ENCODE measurements around the gene NCAPD2.
"Not testable (repeated sequence)": the region's sequence is repeated elsewhere in the genome, so short reads cannot be mapped to it uniquely, and the experiment has no call there.

NCAPD2 gene

DNA sequence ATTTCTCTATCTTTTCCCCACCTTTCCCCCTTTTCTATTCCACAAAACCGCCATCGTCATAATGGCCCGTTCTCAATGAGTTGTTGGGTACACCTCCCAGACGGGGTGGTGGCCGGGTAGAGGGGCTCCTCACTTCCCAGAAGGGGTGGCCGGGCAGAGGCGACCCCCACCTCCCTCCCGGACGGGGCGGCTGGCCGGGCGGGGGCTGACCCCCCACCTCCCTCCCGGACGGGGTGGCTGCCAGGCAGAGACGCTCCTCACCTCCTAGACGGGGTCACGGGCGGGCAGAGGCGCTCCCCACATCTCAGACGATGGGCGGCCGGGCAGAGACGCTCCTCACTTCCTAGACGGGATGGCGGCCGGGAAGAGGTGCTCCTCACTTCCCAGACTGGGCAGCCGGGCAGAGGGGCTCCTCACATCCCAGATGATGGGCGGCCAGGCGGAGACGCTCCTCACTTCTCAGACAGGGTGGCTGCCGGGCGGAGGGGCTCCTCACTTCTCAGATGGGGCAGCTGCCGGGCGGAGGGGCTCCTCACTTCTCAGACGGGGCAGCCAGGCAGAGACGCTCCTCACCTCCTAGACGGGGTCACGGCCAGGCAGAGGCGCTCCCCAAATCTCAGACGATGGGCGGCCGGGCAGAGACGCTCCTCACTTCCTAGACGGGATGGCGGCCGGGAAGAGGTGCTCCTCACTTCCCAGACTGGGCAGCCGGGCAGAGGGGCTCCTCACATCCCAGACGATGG is 18.5 kb upstream of the NCAPD2 start:
- not testable (repeated sequence) for H3K27me3 ChIP-seq (ENCODE audit: control insufficient read depth in 1 of 2, insufficient read depth in 1 of 2, low read length in 2 of 2); H4K8ac ChIP-seq (ENCODE audit: low read length); H3K23ac ChIP-seq (ENCODE audit: low read length in 2 of 2)

DNA sequence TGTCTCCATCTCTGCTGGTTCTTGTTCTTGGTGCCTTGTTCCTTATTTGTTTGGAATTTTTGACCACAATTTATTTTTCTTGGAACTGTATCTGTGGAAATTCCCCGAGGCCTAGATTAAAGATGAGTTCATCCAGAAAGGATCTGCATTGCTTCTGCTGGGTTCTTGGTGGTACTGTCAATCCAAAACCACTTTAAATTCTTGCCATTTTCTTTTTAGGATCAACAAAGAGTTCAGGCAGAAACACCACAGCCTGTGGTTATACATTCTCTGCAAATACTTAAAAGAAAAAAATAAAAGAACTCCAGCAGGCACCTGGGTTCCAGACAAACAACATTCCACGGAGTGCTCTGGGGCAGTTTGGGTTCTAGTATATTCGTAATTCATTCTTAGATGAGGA is 17.4 kb upstream of the NCAPD2 start:
- DNase-seq = peak; percentile 84
- 37% methylated on average over 3 of the region's 3 CpGs for WGBS
- Histone ChIP-seq H3K79me1 (replicated peaks; ENCODE audit: low read length, poor library complexity, severe bottlenecking) (no peaks in the 10 kb centered on the region), H3K4me2 (ENCODE audit: low read length, poor library complexity, severe bottlenecking) (no peak overlapping the region), H3K23ac (ENCODE audit: low read length in 2 of 2) (no peak overlapping the region), H3K9me3 (ENCODE audit: control insufficient read depth, low read length) (no peaks in the 10 kb centered on the region), H2BK120ac (ENCODE audit: low read depth, low read length) (no peak overlapping the region), H2BK12ac (ENCODE audit: low read length in 2 of 2) (no peak overlapping the region), H3K18ac (ENCODE audit: low read depth in 1 of 2, low read length in 2 of 2) (no peak overlapping the region), H3K9ac (ENCODE audit: low read length) (peak overlapping the region; percentile 43), H3K4me1 (ENCODE audit: control insufficient read depth, insufficient read depth, low read depth, low read length) (peaks cover 3% of the 10 kb centered on the region), H3K27ac (ENCODE audit: low read length, poor library complexity, severe bottlenecking) (peak overlapping the region; percentile 75), H3K14ac (ENCODE audit: low read length in 2 of 2) (no peak overlapping the region), H4K8ac (ENCODE audit: low read length) (no peak overlapping the region), H4K91ac (ENCODE audit: low read length) (no peak overlapping the region), H2AK5ac (ENCODE audit: low read length, severe bottlenecking) (no peak overlapping the region), H2BK15ac (ENCODE audit: low read depth, poor library complexity, severe bottlenecking) (no peak overlapping the region), H2AFZ (ENCODE audit: low read depth, low read length) (no peak overlapping the region), H3K36me3 (ENCODE audit: control insufficient read depth in 1 of 2, insufficient read depth in 2 of 2, low read depth in 1 of 2, low read length in 2 of 2) (no peaks in the 10 kb centered on the region), H3K4ac (ENCODE audit: low read depth in 1 of 2, low read length in 2 of 2) (no peak overlapping the region), H3K27me3 (ENCODE audit: control insufficient read depth in 1 of 2, insufficient read depth in 1 of 2, low read length in 2 of 2) (peaks cover 5 to 6% of the 10 kb centered on the region in 2 experiments), H2BK5ac (ENCODE audit: low read depth, low read length, poor library complexity, severe bottlenecking) (no peak overlapping the region), H3K4me3 (ENCODE audit: insufficient read depth in 1 of 2, low read depth in 1 of 2, low read length in 2 of 2) (no peak overlapping the region)

More for the DNA sequence above, 18.5 kb upstream of the NCAPD2 start:
- H3K4me3 ChIP-seq (ENCODE audit: insufficient read depth in 1 of 2, low read depth in 1 of 2, low read length in 2 of 2); H2BK120ac ChIP-seq (ENCODE audit: low read depth, low read length); H3K9me3 ChIP-seq (ENCODE audit: control insufficient read depth, low read length); H3K18ac ChIP-seq (ENCODE audit: low read depth in 1 of 2, low read length in 2 of 2); H2BK12ac ChIP-seq (ENCODE audit: low read length in 2 of 2); H4K91ac ChIP-seq (ENCODE audit: low read length); H3K4me1 ChIP-seq (ENCODE audit: control insufficient read depth, insufficient read depth, low read depth, low read length); H3K9ac ChIP-seq (ENCODE audit: low read length); H2BK5ac ChIP-seq (ENCODE audit: low read depth, low read length, poor library complexity, severe bottlenecking); H3K27ac ChIP-seq (ENCODE audit: low read length, poor library complexity, severe bottlenecking); H3K4me2 ChIP-seq (ENCODE audit: low read length, poor library complexity, severe bottlenecking); H3K14ac ChIP-seq (ENCODE audit: low read length in 2 of 2); H3K4ac ChIP-seq (ENCODE audit: low read depth in 1 of 2, low read length in 2 of 2); H3K79me1 ChIP-seq (replicated peaks; ENCODE audit: low read length, poor library complexity, severe bottlenecking); H3K36me3 ChIP-seq (ENCODE audit: control insufficient read depth in 1 of 2, insufficient read depth in 2 of 2, low read depth in 1 of 2, low read length in 2 of 2); DNase-seq; H2BK15ac ChIP-seq (ENCODE audit: low read depth, poor library complexity, severe bottlenecking); H2AFZ ChIP-seq (ENCODE audit: low read depth, low read length); H2AK5ac ChIP-seq (ENCODE audit: low read length, severe bottlenecking): not testable (repeated sequence)
- WGBS = 93% methylated on average over 32 of the region's 48 CpGs

DNA sequence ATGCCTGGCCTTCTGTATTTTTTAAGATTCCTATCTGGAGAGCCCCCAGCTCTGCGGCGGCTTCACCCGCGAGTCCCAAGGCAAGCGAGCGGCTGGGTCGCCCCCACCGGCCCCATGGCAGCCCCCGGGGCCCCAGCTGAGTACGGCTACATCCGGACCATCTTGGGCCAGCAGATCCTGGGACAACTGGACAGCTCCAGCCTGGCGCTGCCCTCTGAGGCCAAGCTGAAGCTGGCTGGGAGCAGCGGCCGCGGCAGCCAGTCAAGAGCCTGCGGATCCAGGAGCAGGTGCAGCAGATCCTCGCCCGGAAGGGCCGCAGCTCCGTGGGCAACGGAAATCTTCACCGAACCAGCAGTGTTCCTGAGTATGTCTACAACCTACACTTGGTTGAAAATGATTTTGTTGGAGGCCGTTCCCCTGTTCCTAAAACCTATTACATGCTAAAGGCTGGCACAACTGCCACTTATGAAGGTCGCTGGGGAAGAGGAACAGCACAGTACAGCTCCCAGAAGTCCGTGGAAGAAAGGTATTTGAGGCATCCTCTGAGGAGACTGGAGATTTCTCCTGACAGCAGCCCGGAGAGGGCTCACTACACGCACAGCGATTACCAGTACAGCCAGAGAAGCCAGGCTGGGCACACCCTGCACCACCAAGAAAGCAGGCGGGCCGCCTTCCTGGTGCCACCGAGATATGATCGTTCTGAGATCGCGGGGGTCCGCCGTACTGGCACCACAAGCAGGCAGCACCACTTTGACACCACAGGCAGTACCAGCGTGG is 16.1 kb upstream of the NCAPD2 start:
- not testable (repeated sequence) for H3K36me3 ChIP-seq (ENCODE audit: control insufficient read depth in 1 of 2, insufficient read depth in 2 of 2, low read depth in 1 of 2, low read length in 2 of 2); H3K4me3 ChIP-seq (ENCODE audit: insufficient read depth in 1 of 2, low read depth in 1 of 2, low read length in 2 of 2); H3K23ac ChIP-seq (ENCODE audit: low read length in 2 of 2); H3K4me2 ChIP-seq (ENCODE audit: low read length, poor library complexity, severe bottlenecking); H3K4ac ChIP-seq (ENCODE audit: low read depth in 1 of 2, low read length in 2 of 2); H2BK15ac ChIP-seq (ENCODE audit: low read depth, poor library complexity, severe bottlenecking); H2AK5ac ChIP-seq (ENCODE audit: low read length, severe bottlenecking); H3K9me3 ChIP-seq (ENCODE audit: control insufficient read depth, low read length); H3K27ac ChIP-seq (ENCODE audit: low read length, poor library complexity, severe bottlenecking); H2BK5ac ChIP-seq (ENCODE audit: low read depth, low read length, poor library complexity, severe bottlenecking); DNase-seq; H2AFZ ChIP-seq (ENCODE audit: low read depth, low read length); H3K4me1 ChIP-seq (ENCODE audit: control insufficient read depth, insufficient read depth, low read depth, low read length); H2BK120ac ChIP-seq (ENCODE audit: low read depth, low read length); H4K8ac ChIP-seq (ENCODE audit: low read length); H3K18ac ChIP-seq (ENCODE audit: low read depth in 1 of 2, low read length in 2 of 2); H3K27me3 ChIP-seq (ENCODE audit: control insufficient read depth in 1 of 2, insufficient read depth in 1 of 2, low read length in 2 of 2); H3K79me1 ChIP-seq (replicated peaks; ENCODE audit: low read length, poor library complexity, severe bottlenecking); H3K9ac ChIP-seq (ENCODE audit: low read length); H3K14ac ChIP-seq (ENCODE audit: low read length in 2 of 2); H4K91ac ChIP-seq (ENCODE audit: low read length)
- WGBS = 96% methylated on average over 36 of the region's 37 CpGs
- peak overlapping the region in 1 of 2 experiments; percentile 31 for H2BK12ac ChIP-seq (ENCODE audit: low read length in 2 of 2)

DNA sequence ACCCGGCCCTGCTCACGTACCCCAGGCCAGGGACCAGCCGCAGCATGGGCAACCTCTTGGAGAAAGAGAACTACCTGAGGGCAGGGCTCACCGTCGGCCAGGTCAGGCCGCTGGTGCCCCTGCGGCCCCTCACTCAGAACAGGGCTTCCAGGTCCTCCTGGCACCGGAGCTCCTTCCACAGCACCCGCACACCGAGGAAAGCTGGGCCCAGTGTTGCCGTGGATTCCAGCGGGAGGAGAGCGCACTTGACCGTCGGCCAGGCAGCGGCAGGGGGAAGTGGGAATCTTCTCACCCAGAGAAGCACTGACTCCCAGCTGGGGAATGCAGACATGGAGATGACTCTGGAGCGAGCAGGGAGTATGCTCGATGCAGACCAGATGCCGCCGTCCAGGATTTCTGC is 15.5 kb upstream of the NCAPD2 start:
- DNase-seq = no peak
- Histone ChIP-seq H4K91ac (ENCODE audit: low read length) (no peak overlapping the region), H3K23ac (ENCODE audit: low read length in 2 of 2) (no peak overlapping the region), H2BK5ac (ENCODE audit: low read depth, low read length, poor library complexity, severe bottlenecking) (no peak overlapping the region), H3K9me3 (ENCODE audit: control insufficient read depth, low read length) (no peaks in the 10 kb centered on the region), H3K14ac (ENCODE audit: low read length in 2 of 2) (no peak overlapping the region), H3K79me1 (replicated peaks; ENCODE audit: low read length, poor library complexity, severe bottlenecking) (no peaks in the 10 kb centered on the region), H3K4ac (ENCODE audit: low read depth in 1 of 2, low read length in 2 of 2) (no peak overlapping the region), H2BK120ac (ENCODE audit: low read depth, low read length) (no peak overlapping the region), H3K27ac (ENCODE audit: low read length, poor library complexity, severe bottlenecking) (no peak overlapping the region), H3K27me3 (ENCODE audit: control insufficient read depth in 1 of 2, insufficient read depth in 1 of 2, low read length in 2 of 2) (peaks cover 5 to 6% of the 10 kb centered on the region in 2 experiments), H3K18ac (ENCODE audit: low read depth in 1 of 2, low read length in 2 of 2) (no peak overlapping the region), H3K4me3 (ENCODE audit: insufficient read depth in 1 of 2, low read depth in 1 of 2, low read length in 2 of 2) (no peak overlapping the region), H3K4me2 (ENCODE audit: low read length, poor library complexity, severe bottlenecking) (no peak overlapping the region), H2AFZ (ENCODE audit: low read depth, low read length) (no peak overlapping the region), H4K8ac (ENCODE audit: low read length) (no peak overlapping the region), H2BK12ac (ENCODE audit: low read length in 2 of 2) (no peak overlapping the region), H3K4me1 (ENCODE audit: control insufficient read depth, insufficient read depth, low read depth, low read length) (peaks cover 2% of the 10 kb centered on the region), H2AK5ac (ENCODE audit: low read length, severe bottlenecking) (no peak overlapping the region), H2BK15ac (ENCODE audit: low read depth, poor library complexity, severe bottlenecking) (no peak overlapping the region), H3K9ac (ENCODE audit: low read length) (no peak overlapping the region), H3K36me3 (ENCODE audit: control insufficient read depth in 1 of 2, insufficient read depth in 2 of 2, low read depth in 1 of 2, low read length in 2 of 2) (no peaks in the 10 kb centered on the region)
- 90% methylated on average over 20 of the region's 20 CpGs for WGBS

Measured in mesenchymal stem cell (in vitro differentiated cells and primary cell).